SJCRH30 (cell line): ENCODE results near the gene SLC9A7. TPM values are rescaled to one million over a fixed set of nuclear protein-coding genes. Genes with fewer than 3 reads are reported as not detected.
A peak's percentile ranks its signal among the peaks of the same experiment; 100 is the strongest.

Experiments
- DNase-seq, 2 experiments: peaks; one replicate each; pipeline ENCODE4 v3.0.0-alpha.2; 2015 to 2020
- H3K27ac ChIP-seq: fragments of 250-450 bp; sonication (Bioruptor Pico); 2 replicates; pipeline ENCODE4 v1.5.1; 2020; ENCODE audit warnings: mild to moderate bottlenecking, moderate library complexity
- H3K27me3 ChIP-seq: fragments of 250-450 bp; sonication (Bioruptor Pico); 2 replicates; pipeline ENCODE4 v1.5.1; 2020; ENCODE audit warnings: mild to moderate bottlenecking, moderate library complexity
- H3K36me3 ChIP-seq: fragments of 250-450 bp; sonication (Bioruptor Pico); 2 replicates; pipeline ENCODE4 v1.5.1; 2020; ENCODE audit warnings: mild to moderate bottlenecking, moderate library complexity
- H3K4me1 ChIP-seq: fragments of 250-450 bp; sonication (Bioruptor Pico); 2 replicates; pipeline ENCODE4 v1.5.1; 2020; ENCODE audit warnings: mild to moderate bottlenecking, moderate library complexity
- H3K4me3 ChIP-seq: fragments of 250-450 bp; sonication (Bioruptor Pico); 2 replicates; pipeline ENCODE4 v1.5.1; 2020; ENCODE audit warnings: mild to moderate bottlenecking, moderate library complexity
- H3K9me3 ChIP-seq: fragments of 250-450 bp; sonication (Bioruptor Pico); replicated peaks from 2 replicates; pipeline ENCODE4 v1.5.1; 2020; ENCODE audit warnings: mild to moderate bottlenecking, moderate library complexity
- total RNA-seq: library from RNA; depleted of rRNA; stranded (reverse); fragments of >200 nt; shearing (Covaris generic); gene quantifications from 2 replicates; pipeline ENCODE4 v1.2.3, GENCODE V29; 2014

The SLC9A7 gene
- total RNA-seq, 1 experiment from 2014 or later = 2.2 TPM

DNA sequence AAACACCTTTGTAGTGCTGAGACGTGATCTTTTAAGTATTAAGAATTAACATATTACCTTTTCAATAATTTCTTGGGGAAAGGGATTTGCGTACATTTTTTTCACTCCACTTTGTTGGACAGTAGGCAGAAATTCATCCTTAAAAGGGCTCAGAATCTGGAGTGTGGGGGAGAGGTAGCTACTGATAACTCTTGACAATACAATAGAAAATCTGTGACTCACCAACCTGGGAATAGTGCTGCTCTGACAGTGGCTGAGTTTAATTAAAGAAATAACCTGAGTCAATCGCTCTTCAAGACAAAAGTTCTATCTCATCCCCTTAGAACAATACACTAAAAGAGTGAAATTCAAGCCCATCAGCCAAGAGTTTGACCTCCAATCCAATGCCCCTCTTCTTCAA, 60.2 kb downstream of the SLC9A7 start:
- Histone ChIP-seq H3K36me3 (no peaks in the 10 kb centered on the region), H3K27me3 (no peaks in the 10 kb centered on the region), H3K9me3 (no peaks in the 10 kb centered on the region), H3K4me3 (no peak overlapping the region), H3K27ac (no peak overlapping the region), H3K4me1 (no peaks in the 10 kb centered on the region)
- no peak for DNase-seq

GRCh38 chrX:46695491-46695890, 63.4 kb downstream of the SLC9A7 start:
- DNase-seq = no peak

GRCh38 chrX:46694549-46694948, 64.4 kb downstream of the SLC9A7 start:
- H3K4me1 ChIP-seq = no peaks in the 10 kb centered on the region
- H3K9me3 ChIP-seq = no peaks in the 10 kb centered on the region
- H3K27ac ChIP-seq = no peak overlapping the region
- no peak for DNase-seq
- H3K4me3 ChIP-seq = no peak overlapping the region
- no peaks in the 10 kb centered on the region for H3K36me3 ChIP-seq
- H3K27me3 ChIP-seq = no peaks in the 10 kb centered on the region

More at GRCh38 chrX:46695491-46695890, 63.4 kb downstream of the SLC9A7 start:
- Histone ChIP-seq H3K27me3 (no peaks in the 10 kb centered on the region), H3K4me3 (no peak overlapping the region), H3K9me3 (no peaks in the 10 kb centered on the region), H3K36me3 (no peaks in the 10 kb centered on the region), H3K27ac (no peak overlapping the region), H3K4me1 (no peaks in the 10 kb centered on the region)

- Histone ChIP-seq H3K27me3 (no peaks in the 10 kb centered on the region), H3K36me3 (no peaks in the 10 kb centered on the region), H3K9me3 (no peaks in the 10 kb centered on the region), H3K4me3 (no peak overlapping the region), H3K27ac (no peak overlapping the region), H3K4me1 (no peaks in the 10 kb centered on the region)
- DNase-seq = no peak
Observed at GRCh38 chrX:46693149-46693548, 65.8 kb downstream of the SLC9A7 start.

- Histone ChIP-seq H3K27ac (no peak overlapping the region), H3K4me3 (no peak overlapping the region), H3K9me3 (no peaks in the 10 kb centered on the region), H3K36me3 (no peaks in the 10 kb centered on the region), H3K27me3 (no peaks in the 10 kb centered on the region), H3K4me1 (no peaks in the 10 kb centered on the region)
- peak in 1 of 2 experiments; percentile 11 for DNase-seq
Observed at GRCh38 chrX:46690818-46691217, 68.1 kb downstream of the SLC9A7 start.

GRCh38 chrX:46687619-46688018, 71.3 kb downstream of the SLC9A7 start:
- H3K36me3 ChIP-seq = no peaks in the 10 kb centered on the region
- DNase-seq = no peak
- H3K4me1 ChIP-seq = no peaks in the 10 kb centered on the region
- no peaks in the 10 kb centered on the region for H3K9me3 ChIP-seq
- H3K27me3 ChIP-seq = no peaks in the 10 kb centered on the region
- no peak overlapping the region for H3K4me3 ChIP-seq
- no peak overlapping the region for H3K27ac ChIP-seq

DNA sequence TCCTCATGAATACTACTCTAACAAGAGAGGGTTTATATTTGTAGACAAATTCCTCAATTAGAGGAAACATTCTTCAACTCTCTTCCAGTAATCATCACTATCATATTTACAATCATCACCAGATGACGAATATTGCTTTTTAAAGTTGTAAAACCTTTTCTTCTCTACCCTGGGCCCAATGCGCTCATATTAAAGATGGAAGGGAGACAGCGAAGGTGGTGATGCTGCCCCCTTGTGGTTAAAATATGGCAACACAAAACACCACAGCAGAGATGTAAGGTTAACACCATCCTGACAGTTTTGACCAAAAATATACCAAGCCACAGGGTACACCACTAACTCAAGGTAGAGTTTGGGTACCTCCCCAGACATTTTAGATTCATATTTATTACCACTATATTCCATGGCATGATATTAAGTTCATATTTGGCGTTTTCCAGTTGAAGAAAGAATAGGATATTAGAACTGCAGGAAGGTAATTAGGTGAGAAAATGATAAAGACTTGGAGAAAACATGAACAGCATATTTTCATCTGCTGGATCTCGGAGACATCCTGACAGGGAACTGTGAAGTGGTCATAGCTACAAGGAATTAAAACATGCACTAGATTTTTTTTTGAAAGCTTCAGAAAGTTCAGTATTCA, 72.8 kb downstream of the SLC9A7 start:
- Histone ChIP-seq H3K9me3 (no peaks in the 10 kb centered on the region), H3K4me1 (no peaks in the 10 kb centered on the region), H3K4me3 (no peak overlapping the region), H3K27ac (no peak overlapping the region), H3K27me3 (no peaks in the 10 kb centered on the region), H3K36me3 (no peaks in the 10 kb centered on the region)
- peak; percentile 12 to 58 for DNase-seq

- Histone ChIP-seq H3K4me3 (no peak overlapping the region), H3K36me3 (no peaks in the 10 kb centered on the region), H3K9me3 (no peaks in the 10 kb centered on the region), H3K27me3 (no peaks in the 10 kb centered on the region), H3K27ac (no peak overlapping the region), H3K4me1 (no peaks in the 10 kb centered on the region)
- DNase-seq = no peak
Observed at GRCh38 chrX:46683048-46683447, 75.9 kb downstream of the SLC9A7 start.

- H3K4me3 ChIP-seq = no peak overlapping the region
- DNase-seq = no peak
Observed at GRCh38 chrX:46681849-46682248, 77.1 kb downstream of the SLC9A7 start.

DNA sequence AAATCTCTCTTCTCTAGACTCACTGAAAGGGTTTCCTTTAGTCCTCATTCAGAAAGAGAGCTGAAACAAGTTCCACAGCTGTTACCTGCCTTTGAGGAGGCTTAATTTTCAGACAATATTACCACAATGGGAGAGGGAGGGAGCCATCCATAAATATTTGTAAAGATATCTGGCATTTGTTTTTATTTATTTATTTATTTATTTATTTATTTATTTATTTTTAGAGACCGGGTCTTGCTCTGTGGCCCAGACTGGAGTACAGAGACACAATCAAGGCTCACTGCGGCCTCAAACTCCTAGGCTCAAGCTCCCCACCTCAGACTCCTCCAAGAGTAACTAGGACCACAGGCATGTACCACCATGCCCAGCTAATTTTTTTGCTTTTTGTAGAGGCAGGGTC, 80.7 kb downstream of the SLC9A7 start:
- H3K27ac ChIP-seq = no peak overlapping the region
- H3K36me3 ChIP-seq = no peaks in the 10 kb centered on the region
- no peaks in the 10 kb centered on the region for H3K9me3 ChIP-seq
- no peaks in the 10 kb centered on the region for H3K27me3 ChIP-seq
- no peaks in the 10 kb centered on the region for H3K4me1 ChIP-seq
- H3K4me3 ChIP-seq = no peak overlapping the region
- no peak for DNase-seq

More at GRCh38 chrX:46681849-46682248, 77.1 kb downstream of the SLC9A7 start:
- Histone ChIP-seq H3K9me3 (no peaks in the 10 kb centered on the region), H3K27ac (no peak overlapping the region), H3K4me1 (no peaks in the 10 kb centered on the region), H3K27me3 (no peaks in the 10 kb centered on the region), H3K36me3 (no peaks in the 10 kb centered on the region)

- H3K27me3 ChIP-seq = no peaks in the 10 kb centered on the region
- no peak overlapping the region for H3K4me3 ChIP-seq
- DNase-seq = no peak
- H3K9me3 ChIP-seq = no peaks in the 10 kb centered on the region
- no peaks in the 10 kb centered on the region for H3K4me1 ChIP-seq
- H3K27ac ChIP-seq = no peak overlapping the region
- no peaks in the 10 kb centered on the region for H3K36me3 ChIP-seq
Observed at GRCh38 chrX:46676399-46677356, 82.2 kb downstream of the SLC9A7 start.

- Histone ChIP-seq H3K27ac (no peak overlapping the region), H3K4me3 (no peak overlapping the region), H3K27me3 (no peaks in the 10 kb centered on the region), H3K36me3 (no peaks in the 10 kb centered on the region), H3K4me1 (no peaks in the 10 kb centered on the region), H3K9me3 (no peaks in the 10 kb centered on the region)
- no peak for DNase-seq
Observed at GRCh38 chrX:46673620-46674359, 85.1 kb downstream of the SLC9A7 start.

GRCh38 chrX:46670316-46670715, 88.6 kb downstream of the SLC9A7 start:
- Histone ChIP-seq H3K4me1 (no peaks in the 10 kb centered on the region), H3K9me3 (no peaks in the 10 kb centered on the region), H3K36me3 (no peaks in the 10 kb centered on the region), H3K27me3 (no peaks in the 10 kb centered on the region), H3K27ac (no peak overlapping the region), H3K4me3 (no peak overlapping the region)
- peak in 1 of 2 experiments; percentile 4 for DNase-seq

DNA sequence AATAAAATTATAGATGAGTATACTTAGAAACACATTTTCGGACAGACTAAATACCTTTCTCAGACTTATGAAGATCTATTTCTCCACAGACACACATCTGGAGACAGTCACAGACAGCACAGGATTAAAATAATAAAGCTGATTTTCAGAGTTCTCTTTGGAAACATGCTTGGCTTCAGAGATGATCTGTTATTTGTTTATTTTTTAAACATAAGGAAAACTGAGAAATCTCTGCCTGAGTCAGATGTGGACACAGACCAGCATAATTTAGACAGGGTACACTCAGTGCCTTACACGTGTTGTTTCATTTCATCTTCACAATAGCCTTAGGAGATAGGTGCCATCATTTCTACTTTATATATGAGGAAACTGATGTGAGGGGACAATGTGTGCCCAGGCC, 92.1 kb downstream of the SLC9A7 start:
- H3K27me3 ChIP-seq = no peaks in the 10 kb centered on the region
- no peak overlapping the region for H3K27ac ChIP-seq
- no peak for DNase-seq
- no peak overlapping the region for H3K4me3 ChIP-seq
- no peaks in the 10 kb centered on the region for H3K36me3 ChIP-seq
- no peaks in the 10 kb centered on the region for H3K4me1 ChIP-seq
- H3K9me3 ChIP-seq = no peaks in the 10 kb centered on the region
